Ovary (tissue), 3 donors: Measurements from ENCODE around the gene FGFR1OP2.

Source experiments
- POLR2A ChIP-seq: fragments of 450-650 bp; IDR thresholded peaks from one replicate; pipeline ENCODE4 v1.6.1; 2017; ENCODE audit warnings: antibody characterized with exemption, mild to moderate bottlenecking, moderate library complexity
- TF ChIP-seq, protein P1 (sequence below), 3 donors: fragments of 450-650 bp in 2 of 3; fragments of 200-600 bp in 1 of 3; IDR thresholded peaks; one replicate each; pipeline versions ENCODE4 v1.5.1 to v1.8.0; 2016 to 2022; ENCODE audit warnings: antibody characterized with exemption in 3 of 3, mild to moderate bottlenecking in 1 of 3
- donor health status: DM: no; HTN: no; CAD: no.

DNA sequence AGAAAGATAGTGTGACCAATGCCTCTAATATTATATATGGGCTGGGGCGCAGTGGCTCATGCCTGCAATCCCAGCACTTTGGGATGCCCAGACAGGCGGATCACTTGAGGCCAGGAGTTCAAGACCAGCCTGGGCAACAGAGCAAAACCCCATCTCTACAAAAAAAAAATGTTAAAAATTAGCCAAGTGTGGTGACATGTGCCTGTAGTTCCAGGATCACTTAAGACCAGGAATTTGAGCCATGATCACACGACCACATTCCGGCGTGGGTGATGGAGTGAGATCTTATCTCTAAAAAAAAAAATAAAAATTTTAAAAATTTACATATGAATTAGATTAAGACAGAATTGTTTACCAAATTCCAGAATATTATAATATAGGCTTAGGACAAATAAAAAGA lies 63.9 kb downstream of the FGFR1OP2 start:
- TF ChIP-seq, protein P1, sequence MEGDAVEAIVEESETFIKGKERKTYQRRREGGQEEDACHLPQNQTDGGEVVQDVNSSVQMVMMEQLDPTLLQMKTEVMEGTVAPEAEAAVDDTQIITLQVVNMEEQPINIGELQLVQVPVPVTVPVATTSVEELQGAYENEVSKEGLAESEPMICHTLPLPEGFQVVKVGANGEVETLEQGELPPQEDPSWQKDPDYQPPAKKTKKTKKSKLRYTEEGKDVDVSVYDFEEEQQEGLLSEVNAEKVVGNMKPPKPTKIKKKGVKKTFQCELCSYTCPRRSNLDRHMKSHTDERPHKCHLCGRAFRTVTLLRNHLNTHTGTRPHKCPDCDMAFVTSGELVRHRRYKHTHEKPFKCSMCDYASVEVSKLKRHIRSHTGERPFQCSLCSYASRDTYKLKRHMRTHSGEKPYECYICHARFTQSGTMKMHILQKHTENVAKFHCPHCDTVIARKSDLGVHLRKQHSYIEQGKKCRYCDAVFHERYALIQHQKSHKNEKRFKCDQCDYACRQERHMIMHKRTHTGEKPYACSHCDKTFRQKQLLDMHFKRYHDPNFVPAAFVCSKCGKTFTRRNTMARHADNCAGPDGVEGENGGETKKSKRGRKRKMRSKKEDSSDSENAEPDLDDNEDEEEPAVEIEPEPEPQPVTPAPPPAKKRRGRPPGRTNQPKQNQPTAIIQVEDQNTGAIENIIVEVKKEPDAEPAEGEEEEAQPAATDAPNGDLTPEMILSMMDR (IDR thresholded peaks at IDR 0.05) = no peak
- TF ChIP-seq POLR2A = no peak
